Gastrocnemius medialis (tissue), 4 donors: ENCODE results near the gene OR6X1. TPM values are rescaled to one million over a fixed set of nuclear protein-coding genes. Genes with fewer than 3 reads are reported as not detected.

ENCODE experiments used
- ATAC-seq, 2 donors: fragments of 150-250 bp; one replicate each; pipeline ENCODE4 v1.9.1; 2016
- DNase-seq, 2 donors: peaks; one replicate each; pipeline ENCODE4 v3.0.0-alpha.2; 2019
- H3K27ac ChIP-seq, 4 donors: fragments of 200-600 bp; sonication (generic); 1 replicate in 1 of 4; 2 replicates in 3 of 4; pipeline ENCODE4 v1.5.1; 2016 to 2018; ENCODE audit warnings: mild to moderate bottlenecking in 2 of 4, moderate library complexity in 1 of 4
- H3K27me3 ChIP-seq, 3 donors: fragments of 200-600 bp; sonication (generic) in 2 of 3; 1 replicate in 1 of 3; 2 replicates in 2 of 3; pipeline versions ENCODE4 v1.5.1 to v1.6.0; 2016 to 2019; ENCODE audit warnings: mild to moderate bottlenecking in 1 of 3, moderate library complexity in 1 of 3
- H3K36me3 ChIP-seq, 2 donors: fragments of 200-600 bp; sonication (generic) in 1 of 2; one replicate each; pipeline ENCODE4 v1.5.1; 2017 to 2018
- H3K4me1 ChIP-seq, 2 donors: fragments of 200-600 bp; sonication (generic) in 1 of 2; one replicate each; pipeline ENCODE4 v1.5.1; 2016 to 2017; ENCODE audit warnings: mild to moderate bottlenecking in 2 of 2
- H3K4me3 ChIP-seq, 4 donors: fragments of 200-600 bp; sonication (generic) in 3 of 4; 1 replicate in 1 of 4; 2 replicates in 3 of 4; pipeline ENCODE4 v1.5.1; 2016 to 2019; ENCODE audit warnings: mild to moderate bottlenecking in 2 of 4
- H3K9me3 ChIP-seq, 3 donors: fragments of 200-600 bp; sonication (generic) in 2 of 3; 1 replicate in 1 of 3; 2 replicates in 2 of 3; pipeline ENCODE4 v1.5.1; 2016 to 2019
- CTCF ChIP-seq, 5 experiments: fragments of 450-650 bp in 3 of 5; fragments of 200-600 bp in 2 of 5; sonication (generic) in 2 of 5; IDR thresholded peaks in 4 of 5; conservative IDR thresholded peaks in 1 of 5; 1 replicate in 4 of 5; 2 replicates in 1 of 5; pipeline ENCODE4 v1.5.1; 2016 to 2019; ENCODE audit warnings: antibody characterized with exemption in 5 of 5, mild to moderate bottlenecking in 3 of 5, moderate library complexity in 3 of 5
- POLR2A ChIP-seq, 2 donors: fragments of 450-650 bp; IDR thresholded peaks; one replicate each; pipeline ENCODE4 v1.6.1; 2017; ENCODE audit warnings: antibody characterized with exemption in 2 of 2, mild to moderate bottlenecking in 2 of 2, moderate library complexity in 2 of 2
- in situ Hi-C, 4 donors: fragments of 200-750 bp; cut with MboI; loops; one replicate each; pipeline versions ENCODE4 v1.15.0 to v1.8.0; 2017; ENCODE audit warnings: low sequenced_read_pairs in 4 of 4
- intact Hi-C: fragments of 100-400 bp; cut with DNase I; formaldehyde crosslinking; loops from one replicate; pipeline ENCODE4 v1.15.1; 2023; ENCODE audit warnings: low total_unique reads
- total RNA-seq, 4 donors: library from RNA; depleted of rRNA; stranded (reverse); fragments of >200 nt; gene quantifications; one replicate each; pipeline versions ENCODE4 v1.1.0 to v1.2.3, GENCODE V29; 2016

Gene OR6X1
- total RNA-seq, 4 donors from 2014 or later = not detected

GRCh38 chr11:123783536-123783935 lies 29.2 kb upstream of the OR6X1 start:
- ATAC-seq = no peak
- in situ Hi-C loops = no loop called here
- no peak overlapping the region for H3K4me3 ChIP-seq
- no peaks in the 10 kb centered on the region for H3K27me3 ChIP-seq
- H3K36me3 ChIP-seq = no peaks in the 10 kb centered on the region
- H3K4me1 ChIP-seq = no peaks in the 10 kb centered on the region
- DNase-seq = no peak
- H3K27ac ChIP-seq = no peak overlapping the region
- no peaks in the 10 kb centered on the region for H3K9me3 ChIP-seq
- no peak for TF ChIP-seq CTCF (IDR thresholded peaks at IDR 0.05 in 4 of 5, conservative IDR thresholded peaks at IDR 0.05 in 1 of 5)
- TF ChIP-seq POLR2A (IDR thresholded peaks at IDR 0.05) = no peak
- intact Hi-C loops = no loop called here

GRCh38 chr11:123778511-123778910 lies 24.2 kb upstream of the OR6X1 start:
- Histone ChIP-seq H3K4me3 (no peak overlapping the region), H3K4me1 (no peaks in the 10 kb centered on the region), H3K36me3 (no peaks in the 10 kb centered on the region), H3K9me3 (no peaks in the 10 kb centered on the region), H3K27ac (no peak overlapping the region), H3K27me3 (no peaks in the 10 kb centered on the region)
- in situ Hi-C loops (no loop called here), intact Hi-C loops (no loop called here)
- no peak for DNase-seq
- no peak for ATAC-seq
- TF ChIP-seq POLR2A (IDR thresholded peaks at IDR 0.05) (no peak), CTCF (IDR thresholded peaks at IDR 0.05 in 4 of 5, conservative IDR thresholded peaks at IDR 0.05 in 1 of 5) (no peak)

GRCh38 chr11:123775715-123776549 lies 21.6 kb upstream of the OR6X1 start:
- no peaks in the 10 kb centered on the region for H3K36me3 ChIP-seq
- H3K4me3 ChIP-seq = no peak overlapping the region
- intact Hi-C loops (no loop called here), in situ Hi-C loops (no loop called here)
- no peak for TF ChIP-seq CTCF (IDR thresholded peaks at IDR 0.05 in 4 of 5, conservative IDR thresholded peaks at IDR 0.05 in 1 of 5)
- TF ChIP-seq POLR2A (IDR thresholded peaks at IDR 0.05) = no peak
- no peak overlapping the region for H3K27ac ChIP-seq
- H3K9me3 ChIP-seq = no peaks in the 10 kb centered on the region
- no peaks in the 10 kb centered on the region for H3K27me3 ChIP-seq
- DNase-seq = no peak
- H3K4me1 ChIP-seq = no peaks in the 10 kb centered on the region
- no peak for ATAC-seq

GRCh38 chr11:123775289-123775688 lies 21.0 kb upstream of the OR6X1 start:
- TF ChIP-seq CTCF (IDR thresholded peaks at IDR 0.05 in 4 of 5, conservative IDR thresholded peaks at IDR 0.05 in 1 of 5) = no peak
- Histone ChIP-seq H3K9me3 (no peaks in the 10 kb centered on the region), H3K27me3 (no peaks in the 10 kb centered on the region), H3K36me3 (no peaks in the 10 kb centered on the region), H3K4me1 (no peaks in the 10 kb centered on the region), H3K27ac (no peak overlapping the region), H3K4me3 (no peak overlapping the region)
- ATAC-seq = no peak
- intact Hi-C loops = no loop called here
- no peak for DNase-seq
- in situ Hi-C loops = no loop called here

- no peak for DNase-seq
- Histone ChIP-seq H3K4me1 (no peaks in the 10 kb centered on the region), H3K4me3 (no peak overlapping the region), H3K36me3 (no peaks in the 10 kb centered on the region), H3K9me3 (no peaks in the 10 kb centered on the region), H3K27ac (no peak overlapping the region), H3K27me3 (no peaks in the 10 kb centered on the region)
- in situ Hi-C loops = no loop called here
- intact Hi-C loops = no loop called here
- ATAC-seq = no peak
- TF ChIP-seq CTCF (IDR thresholded peaks at IDR 0.05 in 4 of 5, conservative IDR thresholded peaks at IDR 0.05 in 1 of 5) (no peak), POLR2A (IDR thresholded peaks at IDR 0.05) (no peak)
Measured at GRCh38 chr11:123773959-123774358, 19.6 kb upstream of the OR6X1 start.
